Motor neuron (in vitro differentiated cells): ENCODE results near the gene NEURL2. TPM values are rescaled to one million over a fixed set of nuclear protein-coding genes. Genes with fewer than 3 reads are reported as not detected.
A peak's percentile ranks its signal among the peaks of the same experiment; 100 is the strongest.

Experiments
- ATAC-seq, 8 experiments: fragments of 200-7000 bp; cut with Tn5 transposase; replicated peaks in 6 of 8; 2 replicates each; pipeline ENCODE4 v1.8.0; 2021; ENCODE audit warnings: mild to moderate bottlenecking in 8 of 8, moderate library complexity in 8 of 8
- H3K27ac ChIP-seq, 2 donors: fragments of 250-450 bp; sonication (Bioruptor Pico); 2 replicates each; pipeline ENCODE4 v1.9.0; 2021; ENCODE audit warnings: antibody characterized with exemption in 2 of 2, mild to moderate bottlenecking in 2 of 2, moderate library complexity in 1 of 2
- H3K4me1 ChIP-seq, 2 donors: fragments of 250-450 bp; sonication (Bioruptor Pico); replicated peaks in 1 of 2; 2 replicates each; pipeline ENCODE4 v1.6.1; 2021; ENCODE audit warnings: antibody characterized with exemption in 2 of 2, mild to moderate bottlenecking in 2 of 2, moderate library complexity in 1 of 2
- H3K4me3 ChIP-seq, 5 donors: fragments of 250-450 bp; sonication (Bioruptor Pico); 2 replicates each; pipeline ENCODE4 v1.9.0; 2021; ENCODE audit warnings: antibody characterized with exemption in 5 of 5, mild to moderate bottlenecking in 5 of 5, moderate library complexity in 4 of 5
- WGBS, 10 experiments: fragments of 450-650 bp; shearing (Covaris generic); methylation state at CpG; one replicate each; pipeline ENCODE4 v1.0.0; 2022; 5-methylcytosine and 5-hydroxymethylcytosine counted together
- in situ Hi-C, 9 experiments: fragments of 400-800 bp; cut with MboI; loops; one replicate each; pipeline ENCODE4 v1.15.0; 2021; ENCODE audit warnings: low sequenced_read_pairs in 9 of 9, low pct_unique_long_range_greater_than_20kb in 2 of 9; ENCODE audit not compliant: unreplicated experiment in 9 of 9
- total RNA-seq, 8 experiments: library from RNA; unstranded; fragments of 300-600 nt; gene quantifications; 2 replicates each; pipeline versions ENCODE4 v1.2.3 to v1.2.4, GENCODE V29; 2022

The NEURL2 gene
- total RNA-seq, 8 experiments from 2014 or later, result 4.0 to 10.8 (median 5.7) TPM

DNA sequence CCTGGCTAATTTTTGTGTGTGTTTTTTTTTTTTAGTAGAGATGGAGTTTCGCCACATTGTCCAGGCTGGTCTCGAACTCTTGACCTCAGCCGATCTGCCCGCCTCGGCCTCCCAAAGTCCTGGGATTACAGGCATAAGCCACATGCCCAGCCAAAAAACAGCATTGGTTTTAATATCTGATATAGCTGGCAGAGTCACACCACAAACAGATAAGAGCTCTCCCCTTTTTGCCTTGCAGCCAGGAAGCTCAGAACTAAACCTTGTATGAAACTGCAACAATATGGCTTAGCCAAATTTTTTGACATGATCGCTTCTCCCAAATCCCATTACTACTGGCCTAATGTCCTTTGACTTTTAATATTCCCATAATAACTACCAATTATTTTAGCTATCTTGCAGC, 38.7 kb downstream of the NEURL2 start:
- WGBS, 10 experiments, result 86 to 100% (median 98%) methylated on average over 1 to 6 of the region's 6 CpGs; no CpG with 5 or more reads in 4 of the 10 experiments
- ATAC-seq, result no peak
- Histone ChIP-seq H3K4me1 (peaks cover 7 to 10% of the 10 kb centered on the region in 2 donors), H3K27ac (no peak overlapping the region), H3K4me3 (no peak overlapping the region)
- in situ Hi-C loops, result no loop called here

DNA sequence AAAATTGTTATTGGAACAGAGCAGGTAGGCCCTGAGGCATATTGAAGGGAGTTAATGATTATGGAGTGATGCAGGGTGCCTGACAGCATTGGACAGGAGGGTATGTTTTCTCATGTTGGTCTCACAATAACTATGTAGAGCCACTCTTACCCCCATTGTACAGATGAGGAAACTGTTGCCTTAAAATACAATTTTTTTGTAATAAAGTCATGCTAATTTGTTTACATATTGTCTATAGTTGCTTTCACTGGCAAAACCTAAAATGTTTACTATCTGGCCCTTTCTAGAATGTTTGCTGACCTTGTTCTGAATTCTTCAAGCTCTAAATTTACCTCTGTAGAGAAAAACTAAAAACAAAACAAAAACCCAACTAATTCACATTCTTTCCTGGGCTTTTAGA, 39.5 kb downstream of the NEURL2 start:
- in situ Hi-C loops, result no loop called here
- ATAC-seq, result no peak
- no peak overlapping the region for H3K27ac ChIP-seq

DNA sequence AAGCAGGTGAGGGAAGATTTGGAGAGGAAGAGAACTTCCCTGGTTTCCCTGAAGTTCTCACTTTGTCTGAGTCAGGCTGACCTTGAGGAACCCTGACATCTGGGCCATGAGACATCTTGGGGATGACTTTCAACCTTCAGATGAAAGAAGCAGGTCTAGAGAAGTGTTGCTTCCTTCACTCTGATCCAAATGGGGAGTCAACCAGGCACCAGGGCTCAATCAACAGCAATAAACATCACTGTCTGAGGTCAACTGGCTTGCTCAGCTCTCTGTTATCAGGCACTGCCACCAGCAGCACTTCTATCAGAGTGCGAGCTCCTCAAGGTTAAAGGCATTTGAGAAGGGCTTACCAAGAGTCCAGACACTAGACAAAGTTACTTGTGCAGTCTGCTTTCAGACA, 40.1 kb downstream of the NEURL2 start:
- Histone ChIP-seq H3K27ac (no peak overlapping the region), H3K4me3 (no peak overlapping the region), H3K4me1 (peaks cover 3 to 4% of the 10 kb centered on the region in 2 donors)
- WGBS, 10 experiments, result 80 to 100% (median 100%) methylated on average over 1 of the region's 1 CpG; no CpG with 5 or more reads in 7 of the 10 experiments
- no peak for ATAC-seq
- in situ Hi-C loops, result no loop called here

More for the DNA sequence above, 39.5 kb downstream of the NEURL2 start:
- H3K4me3 ChIP-seq, result no peak overlapping the region
- peaks cover 7 to 9% of the 10 kb centered on the region in 2 donors for H3K4me1 ChIP-seq

DNA sequence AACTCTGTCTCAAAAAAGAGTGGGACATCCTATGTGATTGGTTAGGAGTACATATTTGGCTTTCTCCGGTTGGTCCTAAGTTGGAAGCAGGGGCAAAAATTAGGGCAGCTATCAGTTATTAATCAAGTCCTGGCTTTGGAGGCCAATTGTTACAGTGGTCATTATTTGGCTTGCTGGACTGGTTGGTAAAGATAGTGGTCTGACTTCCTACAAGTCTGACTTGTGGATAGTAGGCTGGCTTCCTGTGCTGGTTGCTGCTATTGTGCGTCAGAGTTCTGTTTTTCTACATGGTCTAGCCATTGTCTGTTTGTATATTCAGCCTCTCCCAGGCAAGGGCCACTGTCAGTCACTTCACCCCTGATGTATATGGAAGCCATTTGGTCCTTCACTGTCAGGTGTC, 40.8 kb downstream of the NEURL2 start:
- 75 to 100% (median 100%) methylated on average over 1 to 2 of the region's 2 CpGs; no CpG with 5 or more reads in 4 of the 10 experiments for WGBS, 10 experiments
- in situ Hi-C loops, result no loop called here
- no peak for ATAC-seq
- Histone ChIP-seq H3K4me3 (no peak overlapping the region), H3K27ac (no peak overlapping the region), H3K4me1 (no peaks in the 10 kb centered on the region)

DNA sequence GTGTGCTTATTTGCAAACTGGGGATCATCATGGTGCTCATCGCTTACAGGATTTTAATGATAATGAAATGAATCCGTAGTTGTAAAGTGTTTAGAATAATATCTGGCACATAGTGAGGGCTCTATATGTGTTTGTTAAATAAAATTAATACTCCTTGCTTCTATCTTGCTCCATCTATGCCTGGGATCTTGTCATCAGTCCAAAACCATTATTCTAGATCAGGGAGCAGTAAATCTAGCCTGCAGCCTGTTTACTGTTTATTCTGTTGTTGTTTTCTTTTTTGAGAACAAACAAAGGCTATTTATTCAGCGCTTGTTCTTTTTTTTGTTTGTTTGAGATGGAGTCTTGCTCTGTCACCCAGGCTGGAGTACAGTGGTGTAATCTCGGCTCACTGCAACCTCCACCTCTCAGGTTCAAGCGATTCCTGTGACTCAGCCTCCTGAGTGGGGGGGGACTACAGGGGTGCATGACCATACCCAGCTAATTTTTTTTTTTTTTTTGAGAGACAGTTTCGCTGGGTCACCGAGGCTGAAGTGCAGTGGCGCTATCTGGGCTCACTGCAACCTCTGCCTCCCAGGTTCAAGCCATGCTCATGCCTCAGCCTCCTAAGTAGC, 41.9 kb downstream of the NEURL2 start:
- H3K4me3 ChIP-seq, result no peak overlapping the region
- peak in 2 of 8 experiments; percentile 29 to 41 for ATAC-seq
- H3K4me1 ChIP-seq, result no peaks in the 10 kb centered on the region
- H3K27ac ChIP-seq, result no peak overlapping the region
- in situ Hi-C loops, result no loop called here
- WGBS, 10 experiments, result 70 to 100% (median 91%) methylated on average over 1 to 7 of the region's 8 CpGs; no CpG with 5 or more reads in 1 of the 10 experiments

DNA sequence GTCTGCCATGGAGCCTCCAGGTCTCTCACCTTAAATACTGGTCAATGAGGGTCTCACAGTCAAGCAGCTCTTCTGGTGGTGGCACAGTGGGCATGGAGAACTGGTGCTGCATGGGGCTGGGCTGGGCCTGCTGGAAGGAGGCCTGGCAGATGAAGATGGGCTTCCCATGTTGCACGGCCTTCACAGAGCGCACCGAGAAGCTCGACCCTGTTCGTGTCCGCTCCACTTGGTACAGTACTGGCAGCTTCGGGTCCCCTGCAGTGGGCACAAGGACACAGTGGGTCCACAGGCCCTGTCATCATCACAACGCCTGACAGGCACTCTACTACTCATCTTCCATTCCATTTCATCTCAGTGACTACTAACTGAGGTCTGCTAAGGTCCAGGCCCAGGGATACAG, 42.6 kb downstream of the NEURL2 start:
- WGBS, 10 experiments, result 67 to 100% (median 98%) methylated on average over 2 to 5 of the region's 8 CpGs; no CpG with 5 or more reads in 6 of the 10 experiments
- Histone ChIP-seq H3K4me3 (no peak overlapping the region), H3K4me1 (no peaks in the 10 kb centered on the region), H3K27ac (no peak overlapping the region)
- in situ Hi-C loops, result no loop called here
- ATAC-seq, result no peak

DNA sequence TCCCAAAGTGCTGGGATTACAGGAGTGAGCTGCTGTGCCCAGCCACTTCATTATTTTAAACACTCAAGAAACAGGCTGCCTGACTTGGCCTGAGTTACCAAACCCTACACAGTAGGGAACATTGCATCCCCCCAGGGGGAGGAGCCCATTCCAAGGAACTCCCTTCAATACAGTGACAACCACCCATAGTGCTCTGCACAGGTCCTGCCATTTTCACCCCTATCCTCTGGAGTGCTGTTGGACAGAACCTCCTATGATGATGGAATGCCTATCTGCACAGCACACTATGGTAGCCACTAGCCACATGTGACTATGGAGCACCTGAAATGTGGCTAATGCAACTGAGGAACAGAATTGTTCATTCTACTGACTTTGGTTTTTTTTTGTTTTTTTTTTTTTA, 45.6 kb downstream of the NEURL2 start:
- in situ Hi-C loops, result no loop called here
- peak in 2 of 8 experiments; percentile 26 to 48 for ATAC-seq
- no peak overlapping the region for H3K27ac ChIP-seq
- H3K4me3 ChIP-seq, result no peak overlapping the region
- H3K4me1 ChIP-seq, result no peaks in the 10 kb centered on the region

DNA sequence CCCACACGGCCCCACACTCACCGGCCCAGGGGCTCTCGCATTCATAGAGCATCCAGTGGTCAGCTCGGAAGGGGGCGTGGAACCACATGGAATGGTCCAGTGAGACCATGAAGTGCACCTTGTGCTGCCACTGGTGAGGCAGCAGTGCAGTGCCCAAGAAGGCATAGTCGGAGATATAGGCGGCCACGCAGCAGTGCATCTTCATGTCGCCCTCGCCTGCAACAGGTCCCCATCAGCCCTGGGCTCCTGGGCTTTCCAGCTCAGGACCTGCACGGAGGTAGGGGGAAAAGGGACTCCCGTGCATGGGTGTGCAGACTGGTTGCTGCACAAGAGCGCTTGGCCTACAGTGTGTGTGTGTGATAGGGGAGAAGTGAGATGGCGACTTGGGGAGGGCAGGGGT, 47.5 kb downstream of the NEURL2 start:
- H3K4me3 ChIP-seq, result no peak overlapping the region
- H3K27ac ChIP-seq, result no peak overlapping the region
- ATAC-seq, result peak in 1 of 8 experiments; percentile 27
- WGBS, 10 experiments, result 80 to 96% (median 92%) methylated on average over 2 to 13 of the region's 14 CpGs; no CpG with 5 or more reads in 5 of the 10 experiments
- no peaks in the 10 kb centered on the region for H3K4me1 ChIP-seq
- in situ Hi-C loops, result no loop called here

DNA sequence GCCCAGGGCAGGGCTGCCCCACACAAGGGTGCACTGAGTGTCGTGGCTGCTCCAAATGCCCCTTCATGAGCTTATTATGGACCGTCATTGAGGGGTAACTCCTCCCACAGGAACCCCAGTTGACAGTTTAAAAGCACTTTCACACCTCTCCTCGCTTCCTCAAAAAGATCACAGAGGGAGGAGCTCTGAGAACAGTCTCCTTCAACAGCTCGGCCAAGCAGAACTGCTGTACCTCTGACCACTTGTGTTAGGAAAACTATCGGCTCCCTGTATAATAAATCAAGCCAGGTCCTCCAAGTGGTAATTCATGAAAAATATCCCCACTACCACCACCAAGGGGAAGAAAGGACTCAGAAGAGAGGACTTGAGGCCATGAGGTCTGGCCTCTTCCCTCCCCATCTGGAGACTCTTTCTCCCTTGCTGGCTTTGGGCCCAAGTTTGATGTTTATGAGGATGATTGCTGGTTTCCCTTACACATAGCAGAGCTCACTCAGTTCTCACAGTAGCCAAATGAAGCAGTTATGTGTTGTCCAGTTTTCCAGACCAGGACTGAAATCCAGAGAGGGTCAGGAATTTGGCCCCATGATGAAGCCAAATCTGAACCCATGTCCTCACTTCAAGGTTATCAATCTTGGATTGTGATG, 48.7 kb downstream of the NEURL2 start:
- H3K4me3 ChIP-seq, result no peak overlapping the region
- H3K4me1 ChIP-seq, result no peaks in the 10 kb centered on the region
- H3K27ac ChIP-seq, result no peak overlapping the region
- in situ Hi-C loops, result no loop called here
- ATAC-seq, result peak in 2 of 8 experiments; percentile 32 to 44
- WGBS, 10 experiments, result 74 to 100% (median 86%) methylated on average over 1 to 4 of the region's 5 CpGs; no CpG with 5 or more reads in 5 of the 10 experiments

DNA sequence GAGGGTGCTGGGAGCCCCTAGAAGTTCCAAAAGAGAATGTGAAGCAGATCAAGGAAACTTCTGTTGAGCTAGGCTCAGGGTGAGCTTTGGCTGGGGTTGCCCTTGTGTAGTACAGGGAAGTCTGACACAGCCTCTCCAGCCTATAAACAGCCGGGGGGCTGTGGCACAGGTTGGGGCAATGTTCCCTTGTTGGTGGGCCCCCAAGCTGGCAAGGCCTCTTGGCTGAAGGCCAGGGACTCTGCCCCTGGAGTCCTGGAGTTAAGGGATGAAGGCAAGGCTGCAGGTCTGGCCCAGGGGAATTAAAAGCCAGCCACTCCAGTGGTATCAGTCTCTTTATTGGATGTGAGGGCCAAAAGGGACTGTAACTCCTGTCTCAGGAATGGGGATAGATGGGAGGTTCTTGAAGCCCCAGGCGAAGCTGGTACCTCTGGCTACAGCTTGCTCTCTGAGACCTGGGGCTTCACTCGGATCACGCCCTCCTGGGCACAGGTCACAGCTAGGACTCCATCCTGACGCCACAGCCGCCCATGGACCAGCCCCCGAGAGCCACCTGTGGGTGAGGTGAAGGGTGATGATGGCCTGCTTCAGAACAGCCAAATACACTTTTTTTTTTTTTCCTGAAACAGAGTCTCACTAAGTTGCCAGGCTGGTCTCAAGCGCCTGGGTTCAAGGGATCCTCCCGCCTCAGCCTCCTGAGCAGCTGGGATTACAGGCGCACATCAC, 49.4 kb downstream of the NEURL2 start:
- H3K4me3 ChIP-seq, result no peak overlapping the region
- H3K27ac ChIP-seq, result no peak overlapping the region
- 90 to 100% (median 100%) methylated on average over 1 to 5 of the region's 10 CpGs; no CpG with 5 or more reads in 6 of the 10 experiments for WGBS, 10 experiments
- no peaks in the 10 kb centered on the region for H3K4me1 ChIP-seq
- in situ Hi-C loops, result no loop called here
- ATAC-seq, result peak in 1 of 8 experiments; percentile 13

DNA sequence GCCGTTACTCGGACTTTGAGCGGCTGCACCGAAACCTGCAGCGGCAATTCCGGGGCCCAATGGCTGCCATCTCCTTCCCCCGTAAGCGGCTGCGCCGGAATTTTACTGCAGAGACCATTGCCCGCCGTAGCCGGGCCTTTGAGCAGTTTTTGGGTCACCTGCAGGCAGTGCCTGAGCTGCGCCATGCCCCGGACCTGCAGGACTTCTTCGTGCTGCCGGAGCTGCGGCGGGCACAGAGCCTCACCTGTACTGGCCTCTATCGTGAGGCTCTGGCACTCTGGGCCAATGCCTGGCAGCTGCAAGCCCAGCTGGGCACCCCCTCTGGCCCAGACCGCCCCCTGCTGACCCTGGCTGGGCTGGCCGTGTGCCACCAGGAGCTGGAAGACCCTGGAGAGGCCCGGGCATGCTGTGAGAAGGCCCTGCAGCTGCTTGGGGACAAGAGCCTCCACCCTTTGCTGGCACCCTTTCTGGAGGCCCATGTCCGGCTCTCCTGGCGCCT, 50.3 kb downstream of the NEURL2 start:
- 60 to 100% (median 92%) methylated on average over 1 to 7 of the region's 25 CpGs; no CpG with 5 or more reads in 6 of the 10 experiments for WGBS, 10 experiments
- no peak overlapping the region for H3K27ac ChIP-seq
- H3K4me1 ChIP-seq, result no peaks in the 10 kb centered on the region
- H3K4me3 ChIP-seq, result no peak overlapping the region
- peak in 3 of 8 experiments; percentile 6 to 15 (median 7) for ATAC-seq
- in situ Hi-C loops, result no loop called here
